CD4-positive, alpha-beta T cell treated with Interleukin-17A for 4 hours (primary cell): Measurements from ENCODE around the gene DPCD.
A peak's percentile ranks its signal among the peaks of the same experiment; 100 is the strongest.

Experiments
- DNase-seq: peaks from one replicate; pipeline ENCODE4 v3.0.0-alpha.2; 2020; ENCODE audit warnings: mixed read lengths

Gene DPCD

DNA sequence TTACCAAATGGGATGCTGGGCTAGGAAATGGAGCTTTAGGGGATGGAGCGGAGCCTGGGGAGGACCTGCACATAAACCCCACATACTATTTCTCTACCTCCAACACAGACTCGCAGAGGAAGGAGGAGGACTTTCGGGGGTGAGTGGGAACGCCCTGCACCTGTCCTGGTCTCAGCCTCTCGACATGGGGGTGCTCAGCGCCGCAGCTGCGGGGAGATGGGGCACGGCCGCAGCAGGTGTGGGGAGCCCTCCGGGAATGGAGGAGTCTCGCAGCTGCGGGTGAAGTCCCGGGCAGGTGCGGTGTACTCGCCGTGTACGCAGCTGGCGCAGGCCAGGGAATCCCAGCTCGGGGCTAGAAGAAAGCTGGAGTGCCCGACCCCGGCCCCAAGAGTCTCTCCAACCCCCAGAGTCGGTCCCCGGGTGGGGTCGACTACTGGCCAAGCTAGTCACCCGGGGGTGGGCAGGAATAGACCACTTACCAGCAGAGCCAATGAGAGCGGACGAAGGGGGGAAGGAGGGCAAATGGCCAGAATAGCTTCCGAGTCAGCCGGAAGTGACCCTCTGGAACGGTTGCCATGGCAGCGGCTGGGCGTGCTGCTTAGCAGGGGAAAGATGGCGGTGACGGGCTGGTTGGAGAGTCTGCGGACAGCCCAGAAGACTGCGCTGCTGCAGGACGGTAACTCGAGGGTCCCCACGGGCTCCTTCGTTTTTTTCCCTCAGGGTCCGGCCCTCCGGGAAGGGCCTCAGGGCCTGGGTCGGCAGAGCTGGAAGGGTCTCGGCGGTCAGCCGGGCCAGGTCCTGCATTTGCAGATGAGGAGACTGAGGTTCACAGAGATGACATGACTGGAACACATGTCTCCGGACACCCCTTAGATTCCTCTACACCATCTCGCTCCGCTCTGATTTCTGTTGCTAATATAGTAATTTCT is at the start of gene DPCD, which contains the start of gene POLL:
Gene DPCD (plus strand): TSS at position 597 of the 929 bp plus-strand sequence. CDS start 16 bp downstream, at position 613.
Gene POLL (minus strand): TSS at position 533 of the 929 bp plus-strand sequence. CDS start 897 bp downstream, outside the sequence.
- DNase-seq, result peak; percentile 94

DNA sequence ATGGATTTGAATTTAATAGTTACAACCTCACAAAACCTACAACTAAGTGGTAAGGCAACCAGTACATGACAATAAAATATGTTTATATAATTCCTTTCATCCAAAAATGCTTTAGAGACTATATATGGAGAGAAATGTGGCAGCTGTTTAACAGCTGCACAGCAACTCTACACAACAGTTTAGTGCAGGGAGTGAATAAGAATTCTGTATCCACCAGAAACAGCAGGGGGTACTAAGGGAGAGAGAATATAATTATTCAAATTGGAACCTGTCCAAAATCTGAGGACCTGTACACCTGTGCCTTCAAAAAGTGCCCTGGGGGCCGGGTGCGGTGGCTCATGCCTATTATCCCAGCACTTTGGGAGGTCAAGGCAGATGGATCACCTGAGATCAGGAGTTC is 49.7 kb upstream of the DPCD start:
- no peak for DNase-seq

DNA sequence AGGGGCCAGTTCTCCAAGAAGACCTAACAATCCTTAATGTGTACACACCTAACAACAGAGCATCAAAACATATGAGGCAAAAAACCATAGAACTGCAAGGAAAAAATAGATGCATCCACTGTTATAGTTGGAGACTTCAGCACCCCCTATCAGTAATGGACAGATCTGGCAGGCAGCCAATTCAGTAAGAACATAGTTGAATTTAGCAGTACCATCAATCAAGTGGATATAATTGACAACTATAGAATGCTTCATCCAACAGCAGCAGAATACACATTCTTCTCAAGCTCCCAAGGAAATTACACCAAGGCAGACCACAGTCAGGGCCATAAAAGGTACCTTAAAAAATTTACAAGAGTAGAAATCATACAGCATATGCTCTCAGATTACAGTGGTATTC is 42.2 kb upstream of the DPCD start:
- no peak for DNase-seq

DNA sequence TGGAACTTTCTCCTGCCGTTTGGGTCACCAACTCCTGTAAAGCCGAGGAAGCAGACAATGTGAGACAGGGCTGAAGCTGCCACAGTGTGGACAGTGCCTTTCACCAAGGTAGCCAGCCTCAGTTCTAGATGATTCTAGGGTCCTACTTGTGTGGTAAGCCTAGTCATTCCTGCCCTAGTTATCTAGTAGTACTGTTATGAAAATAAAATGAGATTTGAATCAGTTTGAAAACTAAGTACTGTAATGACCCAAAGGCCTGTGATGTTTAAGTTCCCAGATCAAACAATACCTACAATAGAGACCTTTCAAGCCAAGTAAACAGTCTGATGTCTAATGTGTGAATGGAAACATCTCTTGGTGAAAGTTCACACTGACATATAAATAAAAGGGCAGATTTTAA is 37.2 kb upstream of the DPCD start:
- no peak for DNase-seq

DNA sequence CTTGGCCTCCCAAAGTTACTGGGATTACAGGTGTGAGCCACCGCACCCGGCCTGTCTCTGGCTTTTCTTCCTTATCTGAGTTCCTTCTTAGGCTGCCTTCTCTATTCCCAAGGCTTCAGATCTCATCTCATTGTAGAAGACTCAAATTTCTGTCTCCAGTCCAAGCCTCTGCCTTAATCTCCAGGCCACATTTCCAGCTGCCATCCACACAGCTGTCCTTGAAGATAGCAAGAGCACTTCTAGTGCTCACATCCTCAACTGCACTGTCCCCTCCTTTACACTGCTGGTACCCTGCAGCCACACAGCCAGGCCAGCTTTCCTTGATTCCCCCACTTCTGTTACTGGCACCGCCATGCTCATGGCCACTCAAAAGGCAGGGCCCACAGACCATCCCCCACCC is 35.7 kb upstream of the DPCD start:
- no peak for DNase-seq

DNA sequence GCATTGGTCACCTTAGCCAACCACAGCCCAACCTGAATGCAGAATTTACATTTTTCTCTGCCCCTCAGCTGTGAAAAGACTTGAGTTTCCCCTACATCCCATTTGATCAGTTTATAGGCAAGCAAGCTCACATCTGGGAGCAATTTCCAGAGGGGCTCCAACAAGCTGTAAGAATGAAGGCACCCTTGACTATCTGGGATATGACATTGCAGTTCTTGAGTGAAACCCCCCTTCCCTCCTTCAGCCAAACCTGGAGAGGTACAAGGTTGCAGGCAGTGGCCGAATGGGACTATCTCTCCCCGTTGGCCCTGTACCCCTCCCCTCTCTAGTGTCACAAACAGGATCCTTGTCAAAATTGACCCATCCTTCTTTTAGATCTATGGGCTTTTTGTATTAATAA is 30.6 kb upstream of the DPCD start:
- DNase-seq, result no peak

DNA sequence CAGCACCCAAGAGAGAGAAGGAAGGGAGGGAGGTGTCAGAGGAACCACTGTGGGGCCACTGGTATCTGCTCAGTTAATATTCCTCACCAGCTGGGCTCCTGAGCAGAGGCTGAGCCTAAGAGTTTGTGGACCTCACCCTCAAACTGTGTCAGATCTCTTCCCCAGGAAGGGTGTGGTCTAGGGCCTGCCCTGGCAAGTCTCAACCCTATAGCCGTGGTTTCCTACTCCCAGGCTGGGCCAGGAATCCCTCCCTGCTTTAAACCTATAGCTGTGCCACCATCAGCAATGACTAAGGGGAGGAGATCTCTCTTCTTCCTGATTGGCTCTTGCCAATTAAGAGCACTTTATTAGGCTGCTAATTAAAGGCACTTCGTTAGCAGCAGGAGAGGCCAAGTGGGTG is 29.9 kb upstream of the DPCD start:
- no peak for DNase-seq

DNA sequence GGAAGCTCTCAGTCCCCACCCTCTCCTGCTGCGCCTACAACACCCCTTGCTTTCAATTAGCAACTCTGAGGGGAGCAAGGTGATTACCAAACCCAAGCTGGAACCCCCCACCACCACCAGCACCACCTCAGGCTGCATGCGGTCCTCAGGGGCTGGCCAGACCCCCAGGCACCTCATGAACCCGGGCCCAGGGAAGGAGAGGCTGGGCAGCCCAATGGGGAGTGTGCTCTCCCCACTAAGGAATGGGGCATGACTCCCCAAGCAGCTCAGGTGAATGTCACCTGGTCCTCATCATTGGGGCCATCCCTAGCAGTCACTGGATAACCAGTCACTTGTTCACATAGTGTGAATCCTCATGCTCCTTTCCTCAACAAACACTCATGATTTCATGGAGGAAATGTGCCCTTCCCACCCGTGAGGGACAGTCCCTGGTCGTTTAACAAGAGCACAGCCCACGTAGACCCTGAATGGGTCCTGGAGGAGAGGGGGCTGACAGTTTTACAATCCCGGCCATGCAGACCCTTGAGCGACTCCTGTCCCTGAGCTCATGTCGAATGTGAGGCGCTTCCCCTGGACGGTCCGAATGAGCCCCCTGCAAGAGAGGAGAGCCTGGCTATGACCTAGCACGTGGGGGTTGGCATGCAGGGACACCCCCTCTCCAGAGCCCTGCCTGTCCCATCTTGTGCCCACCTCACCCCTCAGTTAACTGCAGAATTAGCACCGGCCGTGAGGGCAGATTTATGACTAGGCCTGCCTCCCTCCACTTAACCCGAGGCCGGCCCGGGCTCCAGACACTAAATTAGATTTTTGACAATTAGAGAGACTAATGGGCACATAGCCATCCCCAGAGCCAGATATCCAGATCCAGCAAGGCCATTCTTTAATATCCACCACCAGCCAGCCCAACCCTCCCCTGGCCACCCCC is 29.2 kb upstream of the DPCD start:
- DNase-seq, result no peak

DNA sequence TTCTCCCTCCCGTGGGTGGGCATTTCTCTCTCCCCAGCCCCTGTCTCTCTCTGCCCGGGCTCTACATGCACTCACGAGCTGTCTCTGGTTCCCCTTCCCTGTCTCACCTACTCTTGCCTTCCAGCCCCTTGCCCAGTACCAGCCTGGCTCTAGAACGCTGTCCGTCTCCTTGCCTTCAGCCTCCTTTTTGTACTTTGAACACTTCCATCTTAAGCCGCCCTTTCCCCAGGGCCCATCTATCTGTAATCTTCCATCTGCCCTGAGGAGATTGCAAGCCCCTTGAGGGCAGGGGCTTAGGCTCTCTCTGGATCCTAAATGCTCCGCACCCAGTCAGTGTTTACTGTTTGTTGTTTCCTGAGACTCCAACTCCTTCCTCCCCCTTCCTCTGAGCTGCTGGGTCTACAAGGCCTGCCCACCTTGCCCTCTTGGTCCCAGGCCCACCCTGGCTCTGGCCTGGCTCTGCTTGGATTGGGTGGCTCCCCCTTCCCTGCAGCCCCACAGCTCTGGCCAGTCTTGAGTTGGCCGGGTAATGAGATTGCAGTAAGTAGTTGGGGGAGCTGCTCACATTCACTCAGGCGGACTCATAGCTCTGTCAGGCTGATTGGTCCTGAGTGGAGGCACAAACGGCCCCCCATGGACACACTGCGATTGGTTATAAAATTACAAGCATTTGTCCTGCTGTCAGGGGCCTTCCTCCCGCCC is 28.4 kb upstream of the DPCD start:
- DNase-seq, result no peak

DNA sequence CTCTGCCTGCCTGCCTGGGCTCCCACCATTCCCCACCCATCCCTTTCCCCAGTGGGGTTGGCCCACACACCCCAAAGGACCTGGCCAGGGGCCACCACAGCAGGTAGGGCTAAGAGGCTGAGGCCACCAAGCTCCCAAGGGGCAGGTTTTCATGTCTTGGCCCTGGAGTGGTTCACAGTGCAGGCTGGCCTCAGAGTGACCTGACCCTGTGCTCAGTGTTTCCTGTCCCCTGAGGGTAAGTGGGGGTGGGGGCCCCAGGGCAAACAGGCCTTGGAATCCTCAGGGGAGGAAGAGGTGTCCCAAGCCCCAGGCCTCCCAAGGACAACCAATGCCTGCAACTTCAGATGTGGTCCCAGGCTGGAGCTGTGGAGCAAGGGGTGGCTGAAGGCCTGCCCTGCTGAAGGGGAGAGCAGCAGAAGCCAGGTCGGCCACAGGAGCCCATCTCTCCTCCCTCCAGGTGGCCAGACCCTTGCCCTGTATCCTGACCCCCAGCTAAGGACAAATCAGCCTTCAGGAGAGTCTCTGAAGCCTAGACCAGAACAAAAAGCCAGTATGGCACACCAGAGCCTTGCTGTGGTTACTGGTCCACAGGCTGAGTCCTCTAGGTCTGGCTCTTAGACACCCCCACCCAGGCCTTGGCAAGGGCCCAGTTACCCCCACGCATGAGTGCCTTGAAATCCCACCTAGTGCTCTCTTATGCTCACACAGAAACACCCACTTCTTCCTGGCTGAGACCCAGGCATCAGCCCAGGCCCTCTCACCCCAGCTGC is 27.6 kb upstream of the DPCD start:
- DNase-seq, result no peak

DNA sequence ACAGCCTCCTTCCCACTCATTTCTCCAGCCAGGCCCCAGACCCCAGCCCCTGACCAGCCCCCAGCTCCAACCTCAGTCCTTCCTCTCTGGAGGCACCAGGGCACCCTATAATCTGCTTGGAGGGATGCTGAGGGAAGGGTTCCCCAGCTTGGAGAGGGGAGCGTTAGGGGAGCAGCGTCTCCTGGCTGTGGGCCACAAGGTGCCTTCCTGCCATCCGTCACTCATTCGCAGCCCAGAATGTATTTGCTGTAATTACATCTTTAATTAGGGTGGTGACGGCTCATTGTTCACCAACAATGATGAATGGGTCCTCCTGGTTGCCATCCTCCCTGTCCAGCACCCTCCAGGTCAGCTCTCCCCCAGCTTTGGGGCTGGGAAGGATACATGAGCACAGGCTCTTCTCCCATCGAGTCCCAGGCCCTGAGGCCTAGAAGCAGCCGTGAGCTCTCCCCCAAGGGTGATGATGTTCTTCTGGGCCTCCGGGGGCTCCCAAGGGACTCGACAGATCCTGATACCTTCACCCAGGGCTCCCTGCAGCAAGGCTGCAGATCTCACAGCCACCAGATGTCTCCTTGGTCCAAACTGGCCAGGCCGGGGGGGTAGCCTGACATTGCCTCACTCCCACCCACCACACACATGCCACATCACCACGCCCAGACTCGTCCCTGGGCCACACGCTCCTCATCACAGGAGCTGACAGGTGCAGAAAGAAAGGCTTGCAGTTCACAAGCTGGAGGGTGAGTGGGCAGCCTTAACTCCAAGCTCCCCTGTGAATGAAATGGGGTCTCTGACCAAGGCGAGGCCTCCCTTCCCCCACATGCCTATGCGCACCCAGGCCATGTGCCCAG is 26.8 kb upstream of the DPCD start:
- DNase-seq, result no peak

DNA sequence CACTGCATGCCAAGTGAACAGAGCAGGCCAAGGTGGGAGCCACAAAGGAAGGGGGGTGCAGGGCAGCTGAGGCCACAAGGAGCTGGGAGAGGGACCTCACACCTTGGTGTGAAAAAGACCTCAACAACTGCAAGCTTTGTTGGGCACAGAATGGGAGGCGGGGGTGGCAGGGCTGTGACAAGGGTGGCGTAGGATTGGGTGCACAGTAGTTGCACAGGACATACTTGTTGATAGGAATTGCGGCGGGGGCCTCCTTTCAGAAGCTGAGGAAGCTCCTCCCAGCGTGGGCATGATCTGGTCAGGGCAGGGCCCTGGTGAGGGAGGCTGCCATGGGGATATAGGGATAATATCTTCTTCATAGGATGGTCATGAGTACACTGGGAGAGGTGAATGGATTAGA is 25.9 kb upstream of the DPCD start:
- DNase-seq, result no peak

DNA sequence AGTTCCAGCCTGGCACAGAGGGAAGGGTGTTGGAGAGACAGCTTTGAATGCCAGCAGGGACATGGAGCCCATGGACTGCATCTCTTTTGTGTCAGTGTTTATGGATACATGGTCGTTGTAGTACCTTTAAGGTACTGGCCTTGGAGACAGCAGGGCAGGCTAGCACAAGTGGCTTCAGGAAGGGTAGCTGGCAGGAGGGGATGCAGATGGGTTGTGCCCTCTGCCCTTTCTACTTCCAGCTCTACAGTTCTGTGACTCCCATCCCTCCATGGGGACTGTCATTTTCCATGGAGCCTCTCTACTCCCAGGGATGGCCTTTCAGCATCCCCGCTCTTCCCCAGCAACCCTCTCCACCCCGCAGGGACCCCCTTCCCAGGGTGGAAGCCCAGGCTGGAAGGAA is 25.1 kb upstream of the DPCD start:
- DNase-seq, result no peak

DNA sequence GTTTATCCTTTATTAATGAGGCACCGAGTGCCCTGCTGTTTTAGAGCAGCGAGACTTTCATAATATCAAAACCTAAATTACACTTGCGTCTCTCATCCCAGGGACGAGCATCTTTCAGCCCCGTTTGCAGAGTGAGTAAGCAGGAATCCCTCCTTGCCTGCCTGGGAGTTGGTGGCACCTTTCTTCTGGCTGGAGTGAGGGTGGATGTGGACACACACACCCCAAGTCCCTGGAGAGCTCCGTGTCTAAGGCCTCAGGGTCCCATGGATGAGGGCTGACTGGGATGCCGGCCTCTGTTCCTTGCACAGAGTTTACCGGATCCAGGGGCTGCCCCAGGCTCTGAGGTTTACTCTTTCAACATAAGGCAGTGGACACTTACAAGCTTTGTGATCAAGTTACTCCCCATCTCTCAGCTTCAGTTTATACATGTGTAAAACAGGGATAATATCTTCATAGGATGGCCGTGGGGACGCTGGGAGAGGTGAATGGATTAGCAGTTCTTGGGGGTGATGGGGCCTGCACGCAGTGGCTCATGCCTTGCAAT is 24.6 kb upstream of the DPCD start:
- DNase-seq, result no peak

DNA sequence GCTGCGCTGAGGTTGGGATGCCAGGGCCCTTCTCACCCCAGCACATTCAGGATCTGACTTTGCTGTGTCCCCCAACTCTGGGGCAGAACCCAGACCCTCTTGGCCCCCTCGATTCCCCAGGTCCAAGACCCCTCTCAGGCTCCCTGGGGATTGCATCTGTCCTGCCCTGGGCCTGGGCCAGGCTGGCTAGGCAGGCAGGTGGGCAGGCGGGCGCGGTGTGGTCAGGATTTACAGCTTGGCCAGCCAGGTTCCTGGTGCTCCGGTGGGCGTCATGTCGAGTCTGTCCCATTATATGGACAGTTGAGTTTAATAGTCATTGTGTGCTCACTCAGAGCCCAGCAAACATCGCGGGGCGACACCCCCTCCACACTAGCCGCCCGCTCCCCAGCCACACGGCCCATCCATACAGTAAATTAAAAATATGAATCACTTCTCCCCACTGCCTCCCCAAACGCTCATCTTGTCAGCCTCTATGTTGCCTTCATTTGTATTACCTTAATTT is 23.6 kb upstream of the DPCD start:
- no peak for DNase-seq

DNA sequence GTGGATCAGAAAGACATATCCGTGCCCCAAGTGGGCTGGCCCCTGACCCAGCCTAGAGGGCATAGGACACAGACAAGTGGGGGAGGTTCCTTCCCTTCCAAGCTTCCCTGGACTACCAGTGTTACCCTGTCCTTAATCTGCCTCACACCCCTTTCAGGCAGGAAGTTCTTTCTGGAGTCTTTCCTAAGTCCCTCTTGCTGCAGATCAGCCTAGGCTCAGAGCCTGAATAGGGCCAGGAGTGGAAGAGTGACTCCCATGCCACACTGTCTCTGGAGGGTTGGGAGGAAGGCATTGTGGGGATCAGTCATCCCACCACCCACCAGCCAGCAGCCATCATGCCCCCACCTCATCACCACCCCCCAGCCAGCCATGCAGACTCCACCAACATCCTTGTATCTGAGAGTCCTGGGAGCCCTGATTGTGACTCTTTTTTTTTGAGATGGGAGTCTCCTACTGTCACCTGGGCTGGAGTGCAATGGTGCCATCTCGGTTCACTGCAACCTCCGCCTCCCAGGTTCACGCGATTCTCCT is 22.7 kb upstream of the DPCD start:
- DNase-seq, result no peak

DNA sequence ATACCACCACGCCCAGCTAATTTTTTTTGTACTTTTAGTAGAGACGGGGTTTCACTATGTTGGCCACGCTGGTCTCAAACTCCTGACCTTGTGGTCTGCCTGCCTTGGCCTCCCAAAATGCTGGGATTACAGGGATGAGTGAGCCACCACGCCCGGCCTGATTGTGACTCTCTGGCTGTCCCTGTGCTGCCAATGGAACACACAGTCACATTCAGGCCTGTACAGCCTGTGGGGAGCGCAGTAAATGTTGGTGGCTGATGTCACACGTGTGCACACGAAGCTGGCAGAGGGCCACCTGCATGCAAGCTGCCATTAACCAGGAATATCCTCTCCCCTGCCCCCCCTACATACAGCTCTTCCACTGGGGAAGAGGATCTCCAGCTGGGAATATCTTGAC is 22.2 kb upstream of the DPCD start:
- no peak for DNase-seq

DNA sequence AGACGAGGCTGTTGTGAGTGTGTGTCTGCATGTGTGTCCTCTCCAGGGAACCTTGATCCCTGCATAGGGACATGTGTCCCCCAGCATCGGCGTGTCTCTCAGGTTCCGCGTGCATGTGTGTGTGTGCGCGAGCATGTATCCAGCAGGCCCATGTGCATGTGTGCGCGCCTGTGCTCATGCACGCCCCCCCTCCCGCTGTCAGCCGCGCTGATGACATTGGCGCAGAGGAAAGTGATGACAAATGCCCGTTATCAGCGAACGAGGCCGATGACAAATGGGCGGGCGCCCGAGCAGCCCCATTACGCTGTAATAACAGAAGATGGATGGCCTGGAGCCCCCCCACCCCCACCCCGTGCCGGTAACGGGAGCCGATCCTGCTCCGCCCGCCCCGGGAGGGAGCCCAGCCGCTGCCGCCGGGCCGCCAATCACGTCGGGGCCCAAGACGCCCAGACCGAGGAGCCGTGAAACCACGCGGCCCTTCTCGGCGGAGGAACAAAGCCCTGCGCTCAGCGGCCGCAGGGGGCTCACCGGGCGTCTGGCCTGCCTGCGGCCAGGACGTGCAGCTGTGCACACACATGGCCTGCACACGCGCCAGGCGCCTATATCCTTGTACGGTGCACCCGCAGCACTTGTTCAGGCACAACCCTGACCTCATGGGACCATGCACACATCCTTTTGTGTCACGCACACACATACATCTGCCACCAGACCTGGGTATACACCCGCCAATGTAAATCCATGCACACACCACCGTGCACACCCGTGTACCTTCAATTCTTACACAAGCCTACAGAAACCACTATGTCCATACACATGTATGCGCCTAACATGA is 21.6 kb upstream of the DPCD start:
- no peak for DNase-seq
